AG10803 (cell line): Measurements from ENCODE around the gene PLA2G4B.

Experiments used
- DNase-seq: peaks from one replicate; pipeline ENCODE4 v3.0.0; 2010; ENCODE audit warnings: low read depth
- H3K4me3 ChIP-seq: 2 replicates; pipeline ENCODE4 v1.5.1; 2011; ENCODE audit warnings: mild to moderate bottlenecking, low read length, control low read depth
- TF ChIP-seq, protein P1 (sequence below): conservative IDR thresholded peaks from 2 replicates; pipeline ENCODE4 v1.5.1; 2011; ENCODE audit warnings: mild to moderate bottlenecking, low read length, control low read depth, inconsistent platforms

Gene PLA2G4B

DNA sequence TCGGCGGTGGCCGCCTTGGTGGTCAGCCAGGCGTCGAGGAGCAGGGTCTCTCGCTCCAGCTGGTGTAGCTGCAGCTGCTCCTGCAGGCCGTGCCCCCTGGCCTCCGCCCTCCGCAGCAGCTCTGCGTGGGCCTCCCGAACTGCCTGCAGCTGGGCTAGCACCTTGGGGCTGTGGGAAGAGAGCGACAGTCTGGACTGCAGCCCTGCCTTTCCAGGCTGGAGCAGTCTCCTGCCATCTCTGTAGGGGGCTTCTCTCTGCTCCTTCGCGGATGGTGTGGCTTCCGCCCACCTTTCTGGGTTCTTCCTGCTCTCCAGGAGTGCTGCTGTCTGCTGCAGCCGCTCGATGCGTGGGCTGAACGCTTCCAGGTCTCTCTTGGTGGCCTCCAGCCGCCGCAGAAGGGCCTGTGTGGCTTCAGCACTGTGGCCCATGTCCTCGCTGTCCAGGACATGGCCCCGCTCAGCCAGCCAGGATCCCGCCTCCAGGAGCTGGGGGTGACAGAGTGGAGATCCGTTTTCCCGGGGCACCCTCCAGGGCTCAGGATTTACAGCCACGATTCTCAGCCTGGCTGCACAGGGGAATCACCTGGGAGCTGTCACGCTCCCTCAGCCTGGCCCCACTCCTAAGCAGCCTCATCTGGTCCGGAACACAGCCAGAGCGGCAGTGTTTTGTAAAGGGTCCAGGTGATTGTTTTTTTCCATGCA lies 16.8 kb downstream of the PLA2G4B start:
- no peak for DNase-seq
- TF ChIP-seq, protein P1, sequence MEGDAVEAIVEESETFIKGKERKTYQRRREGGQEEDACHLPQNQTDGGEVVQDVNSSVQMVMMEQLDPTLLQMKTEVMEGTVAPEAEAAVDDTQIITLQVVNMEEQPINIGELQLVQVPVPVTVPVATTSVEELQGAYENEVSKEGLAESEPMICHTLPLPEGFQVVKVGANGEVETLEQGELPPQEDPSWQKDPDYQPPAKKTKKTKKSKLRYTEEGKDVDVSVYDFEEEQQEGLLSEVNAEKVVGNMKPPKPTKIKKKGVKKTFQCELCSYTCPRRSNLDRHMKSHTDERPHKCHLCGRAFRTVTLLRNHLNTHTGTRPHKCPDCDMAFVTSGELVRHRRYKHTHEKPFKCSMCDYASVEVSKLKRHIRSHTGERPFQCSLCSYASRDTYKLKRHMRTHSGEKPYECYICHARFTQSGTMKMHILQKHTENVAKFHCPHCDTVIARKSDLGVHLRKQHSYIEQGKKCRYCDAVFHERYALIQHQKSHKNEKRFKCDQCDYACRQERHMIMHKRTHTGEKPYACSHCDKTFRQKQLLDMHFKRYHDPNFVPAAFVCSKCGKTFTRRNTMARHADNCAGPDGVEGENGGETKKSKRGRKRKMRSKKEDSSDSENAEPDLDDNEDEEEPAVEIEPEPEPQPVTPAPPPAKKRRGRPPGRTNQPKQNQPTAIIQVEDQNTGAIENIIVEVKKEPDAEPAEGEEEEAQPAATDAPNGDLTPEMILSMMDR, result no peak
- no peak overlapping the region for H3K4me3 ChIP-seq

DNA sequence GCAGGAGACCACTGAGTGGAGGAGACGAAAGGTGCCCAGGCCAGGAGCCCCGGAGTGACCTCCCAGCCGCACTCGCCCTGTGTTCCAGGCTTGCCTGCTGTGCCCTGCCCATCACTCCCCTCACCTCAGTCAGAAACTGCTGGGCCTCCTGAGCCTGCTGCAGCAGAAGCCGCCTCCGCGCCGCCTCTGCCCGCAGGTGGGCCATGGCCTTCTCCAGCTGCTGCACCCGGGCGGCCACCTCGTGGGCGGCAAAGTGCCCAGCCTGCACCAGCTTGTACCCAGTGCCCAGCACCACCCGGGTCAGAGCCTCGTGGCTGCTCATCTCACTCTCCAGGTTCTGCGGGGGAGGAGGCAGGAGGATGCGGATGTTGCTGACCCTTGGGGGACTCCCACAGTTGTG lies 17.6 kb downstream of the PLA2G4B start:
- no peak for DNase-seq
- no peak overlapping the region for H3K4me3 ChIP-seq
- TF ChIP-seq, protein P1, result no peak

DNA sequence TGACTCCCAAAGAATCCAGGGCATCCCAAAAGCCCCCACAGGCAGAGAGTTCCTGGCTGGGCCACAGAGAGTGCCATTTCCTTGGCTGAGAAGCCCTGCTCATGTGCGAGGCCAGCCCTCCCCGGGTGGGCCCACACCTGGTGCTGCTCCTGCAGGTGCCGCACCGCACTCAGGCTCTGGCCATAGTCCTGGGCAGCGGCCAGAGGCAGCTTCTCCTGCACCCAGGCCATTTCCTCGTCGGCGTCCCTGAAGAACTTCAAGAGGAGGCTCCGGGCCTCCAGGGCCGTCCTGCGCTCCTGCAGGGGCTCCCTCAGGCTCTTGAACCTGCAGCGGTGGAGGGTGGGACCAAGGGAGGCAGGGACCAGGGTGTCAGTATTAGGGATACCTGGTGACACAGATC lies 18.1 kb downstream of the PLA2G4B start:
- no peak overlapping the region for H3K4me3 ChIP-seq
- TF ChIP-seq, protein P1, result no peak
- DNase-seq, result no peak

DNA sequence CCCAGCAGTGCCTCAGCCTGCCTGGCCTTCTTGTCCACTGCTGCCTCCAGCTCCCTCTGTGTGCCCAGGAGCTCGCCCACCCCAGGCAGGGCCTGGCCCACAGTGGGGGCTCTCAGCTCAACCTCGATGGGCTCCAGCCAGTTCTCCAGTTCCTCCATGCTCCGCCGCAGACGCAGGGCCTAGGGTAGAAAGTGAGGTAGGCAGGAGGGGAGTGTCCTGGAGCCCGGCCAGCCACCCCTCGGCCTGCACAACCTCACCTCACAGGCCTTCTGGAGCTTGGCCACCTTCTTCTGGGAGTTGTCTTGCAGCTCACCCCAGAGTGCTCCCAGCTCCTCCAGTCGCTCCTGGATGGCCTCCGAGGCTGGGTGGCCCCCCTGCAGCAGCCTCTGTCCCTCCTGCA lies 18.7 kb downstream of the PLA2G4B start:
- TF ChIP-seq, protein P1, result no peak
- no peak overlapping the region for H3K4me3 ChIP-seq
- no peak for DNase-seq

DNA sequence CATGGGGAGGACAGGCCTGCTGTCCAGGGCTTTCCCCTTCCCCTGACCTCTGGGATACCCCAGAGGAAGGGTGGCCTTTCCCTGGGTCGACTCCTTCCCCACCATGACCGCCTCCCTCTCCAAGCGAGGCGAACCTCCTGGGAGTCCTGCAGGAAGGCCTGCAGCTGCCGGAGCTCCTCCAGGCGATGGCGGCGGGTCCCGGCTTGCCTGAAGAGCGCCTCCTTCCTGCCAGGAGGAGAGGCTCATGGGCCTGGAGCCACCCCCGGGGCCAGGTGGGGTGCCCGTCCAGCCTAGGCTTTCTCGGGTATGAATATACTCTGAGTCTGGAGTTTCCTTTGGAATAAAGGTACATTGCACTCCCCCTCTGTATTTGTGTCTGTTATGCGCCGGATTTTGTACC lies 20.1 kb downstream of the PLA2G4B start:
- H3K4me3 ChIP-seq, result no peak overlapping the region
- TF ChIP-seq, protein P1, result no peak
- DNase-seq, result no peak

DNA sequence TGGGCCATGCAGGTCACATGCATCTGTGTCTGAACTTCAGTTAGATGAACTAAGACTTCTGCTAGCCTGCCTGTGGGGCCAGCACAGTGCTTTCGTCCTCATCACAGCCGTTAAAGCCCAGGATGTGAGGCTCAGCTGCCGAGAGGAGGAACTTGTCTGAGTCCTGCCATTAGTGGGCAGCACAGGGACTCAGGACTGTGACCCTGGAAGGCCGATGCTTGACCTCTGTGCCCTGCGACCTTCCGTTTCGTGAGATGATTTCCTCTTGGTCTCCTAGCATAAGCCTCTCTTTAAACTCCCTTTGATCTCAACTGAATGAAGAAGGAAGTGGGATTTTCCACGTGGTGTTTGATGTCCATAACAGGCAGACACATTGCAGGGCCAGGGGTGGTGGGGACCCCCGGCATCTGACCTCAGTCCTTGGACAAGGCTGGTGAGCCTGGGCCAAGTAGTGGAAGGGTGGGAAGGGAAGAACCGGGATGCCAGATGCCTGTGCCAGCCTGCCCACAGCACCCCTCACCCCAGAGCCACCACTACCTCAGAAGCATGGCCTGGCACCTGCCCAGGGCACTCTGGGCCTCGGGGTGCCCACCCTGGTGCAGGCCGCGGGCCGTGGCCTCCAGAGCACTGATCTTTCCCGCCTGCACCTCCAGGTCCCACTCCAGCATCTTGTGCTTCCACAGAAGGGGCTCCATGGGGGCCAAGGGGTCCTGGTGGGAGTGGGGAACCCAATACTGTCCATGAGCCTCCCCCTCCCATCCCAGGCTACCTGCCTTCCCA lies 21.6 kb downstream of the PLA2G4B start:
- DNase-seq, result no peak
- H3K4me3 ChIP-seq, result no peak overlapping the region
- TF ChIP-seq, protein P1, result no peak
